ENCODE results near the gene MKRN2OS.

The MKRN2OS gene

DNA sequence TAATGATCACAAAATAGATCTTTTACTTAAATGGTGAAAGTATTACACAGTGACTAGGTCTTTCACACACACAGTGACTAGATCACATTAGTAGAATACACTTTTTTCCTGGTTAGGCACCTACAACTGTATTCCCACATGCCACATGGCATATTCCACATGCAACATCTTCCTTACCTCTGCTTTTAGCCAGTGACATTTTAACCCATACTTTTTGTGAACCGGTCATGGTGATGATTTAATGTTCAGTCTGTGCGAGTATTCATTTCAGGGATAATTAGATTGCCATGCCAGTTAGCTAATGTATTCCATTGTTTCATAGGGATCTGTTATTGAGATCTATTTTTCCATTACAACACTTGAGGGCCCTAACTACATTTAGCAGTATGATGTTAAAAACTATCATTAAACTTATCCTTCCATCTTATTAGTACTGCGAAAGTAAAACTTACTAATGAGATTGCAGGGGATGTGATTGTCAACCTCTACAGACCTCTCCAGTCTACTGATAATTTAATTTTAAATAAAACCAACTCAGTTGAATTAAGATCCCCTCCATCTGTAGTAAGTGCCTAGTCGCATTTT lies 32.7 kb downstream of the MKRN2OS start:
- DNase-seq = no peak

DNA sequence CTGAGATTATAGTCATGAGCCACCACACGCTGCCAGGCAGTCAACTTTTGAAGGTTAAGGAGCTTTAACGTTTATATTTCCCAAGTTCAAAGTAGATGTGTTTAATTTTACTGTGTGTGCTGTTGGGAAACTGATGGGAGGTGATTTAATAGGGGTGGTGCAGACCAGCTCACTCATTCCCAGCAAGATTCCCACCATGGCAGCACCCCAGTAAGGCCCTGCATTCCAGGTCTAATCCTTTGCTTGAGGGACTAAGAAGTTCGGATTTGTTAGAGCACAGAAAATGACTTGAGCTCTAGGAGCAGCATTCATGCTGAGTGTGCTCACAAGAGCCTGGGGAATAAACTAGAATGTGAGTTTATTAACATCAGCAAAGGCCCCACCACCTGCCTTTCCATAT lies 35.8 kb downstream of the MKRN2OS start:
- no peak for DNase-seq

DNA sequence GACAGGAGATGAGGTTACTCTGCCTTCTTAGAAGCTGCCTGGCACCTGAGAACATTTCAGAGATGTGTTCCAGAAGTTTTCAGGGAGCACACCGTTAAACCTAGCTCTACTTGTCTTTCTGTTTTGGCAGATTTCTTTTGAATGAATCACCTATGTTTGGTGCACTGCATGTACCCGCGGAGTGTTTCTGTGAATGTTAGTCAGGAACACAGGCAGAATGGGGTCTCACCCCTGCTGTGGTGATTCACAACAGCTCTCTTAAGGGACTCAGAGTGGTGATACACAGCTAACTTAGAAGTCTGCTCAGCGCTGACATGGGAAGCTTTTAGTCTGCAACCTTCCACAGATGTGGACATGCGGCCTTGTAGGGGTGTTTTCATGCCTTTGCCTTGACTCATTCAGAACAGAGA lies 37.0 kb downstream of the MKRN2OS start:
- no peak for DNase-seq

DNA sequence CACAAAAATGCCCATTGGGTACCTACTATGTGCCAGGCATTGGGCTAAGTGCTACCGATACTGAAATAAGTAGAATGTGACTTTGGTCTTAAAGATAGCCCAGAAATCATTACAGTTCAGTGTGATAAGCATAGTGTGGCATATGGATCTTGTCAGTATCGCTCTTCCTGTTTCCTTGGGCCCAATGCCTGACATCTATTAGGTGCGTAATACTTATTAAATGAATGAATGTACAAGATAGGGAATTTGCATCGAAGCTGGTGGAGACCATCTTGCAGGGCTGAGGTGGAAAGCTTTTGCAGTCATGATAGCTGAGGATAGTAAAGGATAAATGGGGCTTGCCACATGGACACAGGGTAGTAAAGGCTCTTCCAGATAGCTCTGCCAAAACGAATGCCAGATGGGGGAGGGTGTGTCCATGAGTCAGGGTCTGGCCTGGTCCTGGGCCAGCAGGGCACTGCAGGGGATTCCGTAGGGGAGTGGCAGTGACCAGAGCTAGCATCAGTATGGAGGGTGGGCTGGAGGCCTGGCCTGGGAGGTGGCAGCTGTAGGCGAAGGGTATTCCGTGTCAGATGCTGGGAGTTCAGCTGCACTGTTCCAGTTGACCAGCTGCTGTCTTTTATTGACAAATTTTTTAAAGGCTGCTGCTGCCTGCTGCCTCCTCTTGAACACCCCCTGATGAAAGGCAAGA lies 37.6 kb downstream of the MKRN2OS start:
- no peak for DNase-seq

DNA sequence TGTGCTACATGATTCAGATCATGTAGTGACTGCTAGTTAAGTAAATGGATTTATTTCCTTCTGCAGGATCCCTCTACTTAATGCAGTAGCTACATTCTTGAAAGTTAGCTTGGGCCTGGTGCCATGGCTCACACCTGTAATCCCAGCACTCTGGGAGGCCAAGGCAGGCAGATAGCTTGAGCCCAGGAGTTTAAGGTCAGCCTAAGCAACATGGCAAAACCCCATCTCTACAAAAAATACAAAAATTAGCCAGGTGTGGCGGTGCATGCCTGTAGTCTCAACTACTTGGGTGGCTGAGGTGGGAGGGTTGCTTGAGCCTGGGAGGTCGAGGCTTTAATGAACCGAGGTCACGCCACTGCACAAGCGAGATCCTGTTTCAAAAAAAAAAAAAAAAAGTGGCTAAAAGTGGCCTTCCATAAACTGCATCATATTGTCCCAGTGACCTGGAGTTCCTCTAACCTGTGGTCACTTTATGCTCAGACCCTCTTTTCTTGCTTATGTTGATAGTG lies 39.0 kb downstream of the MKRN2OS start:
- no peak for DNase-seq

DNA sequence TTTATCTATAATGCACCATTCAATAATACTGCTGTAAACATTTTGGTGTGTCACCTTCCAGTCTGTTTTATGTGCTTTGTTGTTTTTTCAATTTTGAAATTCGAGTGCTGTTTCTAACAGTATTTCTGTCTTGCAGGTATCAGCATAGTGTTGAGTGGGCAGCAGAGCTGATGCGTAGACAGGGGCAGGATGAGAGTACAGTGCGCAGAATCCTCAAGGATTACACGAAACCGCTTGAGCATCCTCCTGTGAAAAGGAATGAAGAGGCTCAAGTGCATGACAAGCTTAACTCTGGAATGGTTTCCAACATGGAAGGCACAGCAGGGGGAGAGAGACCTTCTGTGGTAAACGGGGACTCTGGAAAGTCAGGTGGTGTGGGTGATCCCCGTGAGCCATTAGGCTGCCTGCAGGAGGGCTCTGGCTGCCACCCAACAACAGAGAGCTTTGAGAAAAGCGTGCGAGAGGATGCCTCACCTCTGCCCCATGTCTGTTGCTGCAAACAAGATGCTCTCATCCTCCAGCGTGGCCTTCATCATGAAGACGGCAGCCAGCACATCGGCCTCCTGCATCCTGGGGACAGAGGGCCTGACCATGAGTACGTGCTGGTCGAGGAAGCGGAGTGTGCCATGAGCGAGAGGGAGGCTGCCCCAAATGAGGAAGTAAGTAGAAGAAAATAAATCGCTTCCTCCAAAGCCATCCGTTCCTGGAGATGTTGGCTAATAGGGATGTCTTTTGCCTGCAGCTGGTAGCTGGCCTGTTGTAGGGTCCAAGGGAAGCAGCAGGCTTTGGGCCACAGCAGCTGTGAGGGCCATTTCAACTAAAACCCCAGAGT lies 42.0 kb downstream of the MKRN2OS start:
- DNase-seq = no peak

DNA sequence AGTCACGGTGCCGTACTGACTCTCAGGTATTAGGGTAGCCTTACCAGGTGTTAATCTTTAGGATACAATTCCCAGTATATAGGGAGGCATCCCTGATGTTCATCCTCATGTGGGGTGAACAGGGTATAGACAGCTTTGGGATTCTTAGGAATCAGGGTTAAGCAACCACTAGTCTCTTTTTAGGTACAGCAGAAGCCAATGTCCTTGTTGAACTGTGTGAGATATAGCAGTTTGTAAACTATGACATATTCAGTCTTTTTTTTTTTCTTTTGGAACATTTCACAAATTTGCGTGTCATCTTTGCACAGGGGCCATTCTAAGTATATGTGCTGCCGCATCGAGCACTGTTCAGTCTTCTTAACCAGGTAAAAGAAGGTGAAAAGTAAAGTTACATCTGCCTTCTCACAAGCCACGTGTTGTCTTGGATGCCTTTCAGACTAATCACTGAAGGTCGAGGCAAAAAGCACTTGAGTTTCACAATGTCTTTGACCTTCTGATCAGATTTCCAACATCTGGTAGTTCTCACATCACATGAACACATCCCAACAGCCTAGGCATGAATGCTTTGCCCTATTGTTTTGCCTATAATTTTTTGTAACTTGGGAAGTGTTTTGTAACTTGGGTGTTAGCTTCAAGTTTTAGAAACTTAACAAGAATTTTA lies 43.8 kb downstream of the MKRN2OS start:
- no peak for DNase-seq

DNA sequence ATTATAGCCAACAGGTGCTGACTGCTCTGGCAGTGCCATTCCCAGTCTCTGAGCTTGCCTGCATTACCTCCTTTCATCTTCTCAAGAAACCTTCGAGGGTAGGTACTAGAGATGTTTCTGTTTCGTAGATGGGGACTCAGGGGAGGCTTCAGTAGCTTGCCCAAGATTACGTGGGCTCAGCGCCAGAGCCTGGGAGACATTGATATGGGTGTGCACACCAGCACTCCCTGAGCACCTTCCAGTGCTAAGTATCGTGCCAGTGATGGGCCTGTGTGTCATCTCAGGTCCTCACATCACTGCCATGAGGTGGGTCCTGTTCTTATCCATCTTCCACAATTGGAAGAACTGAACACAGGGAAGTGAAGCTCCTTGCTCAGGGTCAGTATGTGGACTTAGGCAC lies 45.8 kb downstream of the MKRN2OS start:
- no peak for DNase-seq

DNA sequence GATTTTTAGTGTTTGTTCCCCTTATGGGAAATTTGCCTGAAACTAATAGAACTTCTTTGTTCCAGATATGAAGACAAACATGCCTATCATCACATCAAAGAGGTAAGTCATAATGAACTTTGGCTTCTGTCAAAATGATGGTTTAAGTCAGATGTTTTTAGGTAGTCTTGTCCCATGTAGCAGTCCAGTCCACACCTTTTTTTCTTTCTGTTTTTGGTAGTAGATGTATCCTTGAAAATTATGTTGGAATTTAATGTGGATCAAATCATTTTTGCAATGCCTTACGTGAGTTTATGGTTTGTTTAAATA lies 48.9 kb downstream of the MKRN2OS start:
- no peak for DNase-seq

DNA sequence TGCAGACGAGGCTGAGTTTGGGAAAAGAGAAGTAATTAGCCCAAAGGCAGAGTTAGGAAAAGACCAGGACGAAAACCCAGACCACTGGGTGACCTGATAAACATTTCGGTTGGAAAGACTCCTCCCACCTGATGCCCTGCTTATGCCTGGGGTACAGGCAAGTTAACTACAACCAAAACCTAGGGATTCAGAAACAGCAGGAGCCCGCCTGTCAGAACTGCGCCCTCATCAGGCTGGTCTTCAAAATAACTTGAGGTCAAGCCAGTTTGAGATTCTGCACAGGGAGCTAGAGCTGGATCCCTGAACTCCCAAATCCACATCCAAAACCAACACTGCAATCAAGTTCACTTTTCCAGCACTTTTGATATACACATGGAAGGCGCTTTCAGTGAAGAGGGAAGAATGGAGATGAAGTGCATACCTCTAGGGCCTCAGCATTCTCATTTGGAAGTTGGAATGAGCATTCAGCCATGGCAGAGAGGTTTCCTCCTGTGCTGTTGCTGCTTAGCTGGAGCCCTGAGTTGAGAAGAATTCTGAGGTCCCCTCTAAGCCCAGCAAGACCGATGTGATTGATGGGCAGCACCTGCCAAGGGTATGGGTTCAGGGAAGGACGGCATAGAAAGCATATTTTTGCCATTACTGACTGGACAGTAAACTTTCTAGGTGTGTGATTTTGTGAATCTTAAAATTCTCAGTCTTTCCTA lies 49.4 kb downstream of the MKRN2OS start:
- no peak for DNase-seq

DNA sequence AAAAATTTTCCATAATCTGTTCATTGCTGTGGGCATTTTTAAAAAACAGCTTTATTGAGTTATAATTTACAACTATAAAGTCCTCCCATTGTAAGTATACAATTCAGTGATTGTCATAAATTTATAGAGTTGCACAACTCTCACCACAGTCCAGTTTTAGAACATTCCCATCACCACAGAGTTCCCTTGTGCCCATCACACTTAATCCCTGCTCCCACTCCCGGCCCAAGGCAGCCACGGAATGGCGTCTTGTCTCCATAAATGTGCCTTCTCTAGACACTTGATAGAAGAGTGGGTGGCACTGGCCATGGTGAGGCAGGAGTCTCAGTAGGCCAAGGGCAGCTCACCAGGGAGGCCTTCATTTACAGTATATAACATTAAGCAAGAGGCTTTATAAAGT lies 54.8 kb downstream of the MKRN2OS start:
- DNase-seq = no peak

DNA sequence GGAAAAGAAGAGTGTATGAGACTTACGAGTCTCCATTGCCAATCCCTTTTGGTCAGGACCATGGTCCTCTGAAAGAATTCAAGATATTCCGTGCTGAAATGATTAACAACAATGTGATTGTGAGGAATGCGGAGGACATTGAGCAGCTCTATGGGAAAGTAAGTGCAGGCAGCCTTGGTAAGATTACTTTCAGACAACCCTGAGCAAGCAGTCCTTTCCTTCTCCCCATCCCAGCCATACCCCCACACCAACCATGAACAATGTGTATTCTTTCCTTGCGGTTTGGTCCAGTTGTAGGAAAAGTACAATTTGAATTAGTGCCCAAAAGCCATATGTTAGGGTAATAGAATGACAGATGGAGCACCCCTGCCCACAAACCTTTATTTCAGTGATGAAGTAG lies 55.5 kb downstream of the MKRN2OS start:
- no peak for DNase-seq
